GM18498 (cell line): Measurements from ENCODE around the gene MS4A2.
"Not testable (repeated sequence)": the region's sequence is repeated elsewhere in the genome, so short reads cannot be mapped to it uniquely, and the experiment has no call there.

Experiments
- ATAC-seq: cut with Tn5 transposase; IDR thresholded peaks from one replicate; pipeline ENCODE4 v1.9.1; 2021; ENCODE audit warnings: mild to moderate bottlenecking, moderate library complexity; ENCODE audit not compliant: unreplicated experiment

MS4A2 gene

DNA sequence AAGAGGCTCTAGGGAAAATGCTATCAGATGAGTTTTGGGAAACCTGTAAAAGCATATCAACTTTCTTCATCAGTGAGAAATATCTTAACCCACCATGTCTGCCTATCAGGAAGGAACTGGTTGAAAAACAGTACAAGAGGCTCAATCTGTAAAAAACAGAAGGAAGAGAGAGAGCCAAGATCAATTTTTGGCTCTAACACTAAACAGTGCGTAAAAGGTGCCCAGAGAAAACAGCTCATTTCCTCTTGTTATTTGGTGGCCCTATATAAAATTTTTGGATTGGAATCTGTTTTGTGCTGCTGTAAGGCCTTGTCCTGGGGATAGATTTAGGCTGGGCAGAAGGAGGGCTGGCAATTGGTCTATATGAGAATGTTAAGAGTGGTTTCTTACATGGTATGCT is 12.1 kb downstream of the MS4A2 start:
- no peak for ATAC-seq

DNA sequence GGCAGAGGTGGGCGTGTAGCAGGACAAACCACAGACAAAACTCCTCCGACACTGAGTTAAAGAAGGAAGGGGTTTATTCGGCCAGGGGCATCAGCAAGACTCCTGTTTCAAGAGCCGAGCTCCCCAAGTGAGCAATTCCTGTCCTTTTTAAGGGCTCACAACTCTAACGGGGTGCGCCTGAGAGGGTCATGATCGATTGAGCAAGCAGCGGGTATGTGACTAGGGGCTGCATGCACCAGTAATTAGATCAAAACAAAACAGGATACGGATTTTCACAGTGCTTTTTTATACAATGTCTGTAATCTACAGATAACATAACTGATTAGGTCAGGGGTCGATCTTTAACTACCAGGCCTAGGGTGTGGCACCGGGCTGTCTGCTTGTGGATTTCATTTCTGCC is 12.9 kb downstream of the MS4A2 start:
- ATAC-seq = not testable (repeated sequence)

DNA sequence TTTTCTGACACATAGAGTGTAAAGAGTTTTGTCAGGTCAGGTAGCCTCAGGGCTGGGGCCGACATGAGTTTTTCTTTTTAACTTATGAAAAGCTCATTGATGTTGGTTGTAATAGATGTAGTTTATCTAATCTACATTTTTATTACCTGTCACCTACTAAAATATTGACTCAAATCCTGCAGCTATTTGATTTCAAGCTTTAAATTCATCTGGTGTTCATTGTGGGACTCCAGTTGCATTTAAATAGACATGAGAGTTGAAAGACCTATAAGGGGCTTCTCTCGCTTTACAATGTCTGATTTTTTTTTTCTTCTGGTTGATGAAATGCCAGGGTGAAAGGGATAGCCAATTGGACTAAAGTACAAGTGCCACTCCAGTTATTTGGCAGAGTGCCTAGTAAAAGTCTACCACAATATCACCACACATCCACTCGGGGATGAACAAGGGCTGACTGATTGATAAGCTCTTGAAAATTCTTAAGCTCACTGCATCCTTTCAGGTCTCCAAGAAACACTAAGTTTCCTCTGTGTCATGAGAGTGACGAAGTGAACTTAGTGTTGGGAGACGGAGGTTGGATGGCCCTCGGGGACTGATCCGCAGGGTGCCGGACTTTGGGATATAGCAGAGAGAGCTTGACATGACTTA is 16.1 kb downstream of the MS4A2 start:
- not testable (repeated sequence) for ATAC-seq

DNA sequence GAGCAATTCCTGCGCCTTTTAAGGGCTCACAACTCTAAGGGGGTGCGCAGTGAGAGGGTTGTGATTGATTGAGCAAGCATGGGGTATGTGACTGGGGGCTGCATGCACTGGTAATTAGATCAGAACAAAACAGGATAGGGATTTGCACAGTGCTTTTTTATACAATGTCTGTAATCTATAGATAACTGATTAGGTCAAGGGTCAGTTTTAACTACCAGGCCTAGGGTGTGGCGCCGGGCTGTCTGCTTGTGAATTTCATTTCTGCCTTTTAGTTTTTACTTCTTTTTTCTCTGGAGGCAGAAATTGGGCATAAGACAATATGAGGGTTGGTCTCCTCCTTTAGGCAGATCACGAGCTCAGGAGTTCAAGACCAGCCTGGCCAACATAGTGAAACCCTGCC is 20.2 kb downstream of the MS4A2 start:
- not testable (repeated sequence) for ATAC-seq

DNA sequence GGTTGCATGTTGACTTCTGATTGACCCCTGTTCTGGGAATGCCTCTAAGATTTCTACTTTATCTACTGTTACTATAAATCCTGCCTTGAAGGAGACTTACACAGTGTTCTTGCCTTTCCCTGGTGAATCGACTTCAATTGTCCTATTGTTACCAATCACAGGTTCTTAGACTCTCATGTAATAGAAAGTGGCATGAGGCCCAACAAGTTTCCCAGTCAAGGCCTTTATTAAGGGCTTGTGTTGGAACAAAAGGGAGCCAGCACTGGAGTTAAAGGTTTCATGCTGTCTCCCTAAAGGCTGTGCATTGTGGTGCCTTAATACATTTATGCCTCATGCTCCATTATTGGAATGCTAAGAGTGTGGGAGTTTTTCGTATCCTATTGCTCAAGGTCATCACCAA is 23.3 kb downstream of the MS4A2 start:
- ATAC-seq = no peak

DNA sequence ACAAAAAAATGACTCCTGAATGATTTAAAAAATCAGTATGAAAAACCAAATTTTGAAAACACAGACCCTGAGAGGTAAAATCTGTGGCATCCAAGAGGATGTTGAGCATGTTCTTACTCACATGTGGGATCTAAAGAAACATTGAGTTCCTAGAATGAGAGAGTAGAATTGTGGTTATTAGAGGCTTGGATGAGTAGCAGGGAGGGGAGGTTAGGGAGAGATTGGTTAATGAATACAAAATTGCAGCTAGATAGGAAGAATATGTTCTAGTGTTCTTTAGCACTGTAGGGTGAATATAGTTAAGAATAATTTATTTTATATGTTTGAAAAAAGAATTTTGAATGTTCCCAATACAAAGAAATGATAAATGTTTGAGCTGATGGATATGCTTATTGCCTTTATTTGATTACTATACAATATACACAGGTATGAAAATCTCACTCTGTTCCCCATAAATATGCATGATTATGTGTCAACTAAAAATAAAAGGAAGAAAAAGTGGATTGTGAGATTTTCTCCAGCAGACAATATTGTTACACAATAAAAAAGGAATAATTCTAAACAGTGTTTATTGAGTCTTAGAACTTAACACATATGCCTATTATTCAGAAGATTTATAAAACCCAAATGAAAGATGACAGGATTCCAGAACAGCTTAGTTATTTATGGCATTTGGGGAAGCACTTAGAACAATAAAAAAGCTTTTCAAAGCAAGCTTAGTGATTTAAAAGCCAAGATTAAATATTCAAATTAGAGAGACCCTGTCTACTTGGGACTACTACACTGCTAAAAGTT is 28.7 kb downstream of the MS4A2 start:
- ATAC-seq = no peak

DNA sequence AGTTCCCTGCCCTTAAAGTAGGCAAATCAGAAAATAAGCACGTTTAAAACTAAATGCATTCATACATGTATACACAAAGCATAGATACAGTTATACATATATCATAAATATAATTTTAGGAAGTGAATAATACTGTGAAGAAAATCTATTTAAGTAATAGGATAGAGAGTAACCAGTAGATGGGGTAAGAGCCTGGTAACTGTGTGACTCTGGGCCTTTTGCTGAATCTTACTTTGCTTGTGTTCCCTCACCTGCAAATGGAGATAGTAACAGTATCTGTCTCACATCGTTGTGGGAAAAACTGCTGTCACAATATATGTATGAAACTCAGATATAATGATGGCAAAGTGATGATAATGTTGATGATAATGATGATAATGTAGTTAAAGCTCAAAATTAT is 29.9 kb downstream of the MS4A2 start:
- ATAC-seq = no peak

DNA sequence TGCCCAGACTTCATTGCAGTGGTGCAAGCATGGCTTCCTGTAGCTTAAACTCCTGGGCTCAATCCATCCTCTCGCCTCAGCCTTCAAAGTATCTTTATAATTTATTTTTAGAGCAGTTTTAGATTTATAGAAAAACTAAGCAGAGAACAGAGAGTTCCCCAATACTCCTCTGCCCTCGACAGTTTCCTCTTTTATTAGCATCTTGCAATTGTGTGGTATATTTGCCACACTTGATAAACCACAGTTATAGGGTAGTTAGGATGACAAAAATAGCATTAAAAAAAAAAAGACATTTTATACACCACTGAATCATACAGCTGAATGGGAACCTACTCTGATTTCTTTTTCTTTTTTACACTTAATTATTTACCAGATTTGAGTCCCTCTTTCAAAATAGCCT is 31.2 kb downstream of the MS4A2 start:
- no peak for ATAC-seq

DNA sequence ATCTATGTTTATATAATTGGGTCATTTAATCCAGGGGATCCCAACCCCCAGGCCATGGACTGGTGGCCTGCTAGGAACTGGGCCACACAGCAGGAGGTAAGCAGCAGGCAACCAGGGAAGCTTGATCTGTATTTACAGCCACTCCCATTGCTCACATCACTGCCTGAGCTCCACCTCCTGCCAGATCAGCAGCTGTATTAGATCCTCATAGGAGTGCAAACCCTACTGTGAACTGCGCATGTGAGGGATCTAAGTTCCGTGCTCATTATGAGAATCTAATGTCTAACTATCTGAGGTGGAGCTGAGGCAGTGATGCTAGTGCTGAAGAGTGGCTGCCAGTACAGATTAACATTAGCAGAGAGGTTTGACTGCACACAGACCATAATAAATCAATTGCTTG is 32.8 kb downstream of the MS4A2 start:
- ATAC-seq = no peak

DNA sequence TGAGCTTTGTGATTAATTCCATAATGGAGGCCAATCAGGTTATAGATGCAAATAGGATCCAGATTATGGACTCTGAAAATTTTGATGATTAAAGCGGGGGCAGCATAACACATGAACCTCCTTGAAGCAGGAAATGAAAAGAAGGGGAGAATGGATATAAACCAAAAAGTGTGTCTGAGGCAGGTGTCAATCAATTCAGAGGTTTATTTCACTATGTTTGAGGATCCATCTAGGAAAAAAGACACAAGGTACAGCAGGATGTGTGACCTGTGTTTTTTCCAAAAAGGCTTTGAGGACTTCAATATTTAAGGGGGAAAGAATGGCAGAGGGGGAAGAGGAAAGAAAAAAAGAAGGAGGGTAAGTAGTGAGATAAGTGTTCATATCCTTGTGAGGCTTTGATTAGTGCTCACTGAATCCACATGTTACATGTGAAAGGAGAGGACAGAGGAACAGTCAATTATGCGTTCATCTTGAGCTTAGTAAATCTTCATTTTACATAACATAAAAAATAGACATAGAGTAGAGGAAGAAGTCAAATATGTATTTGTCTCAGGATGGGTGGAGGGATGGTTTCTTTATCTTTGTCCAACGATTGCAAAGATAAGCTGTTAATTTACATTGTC is 34.1 kb downstream of the MS4A2 start:
- ATAC-seq = no peak

DNA sequence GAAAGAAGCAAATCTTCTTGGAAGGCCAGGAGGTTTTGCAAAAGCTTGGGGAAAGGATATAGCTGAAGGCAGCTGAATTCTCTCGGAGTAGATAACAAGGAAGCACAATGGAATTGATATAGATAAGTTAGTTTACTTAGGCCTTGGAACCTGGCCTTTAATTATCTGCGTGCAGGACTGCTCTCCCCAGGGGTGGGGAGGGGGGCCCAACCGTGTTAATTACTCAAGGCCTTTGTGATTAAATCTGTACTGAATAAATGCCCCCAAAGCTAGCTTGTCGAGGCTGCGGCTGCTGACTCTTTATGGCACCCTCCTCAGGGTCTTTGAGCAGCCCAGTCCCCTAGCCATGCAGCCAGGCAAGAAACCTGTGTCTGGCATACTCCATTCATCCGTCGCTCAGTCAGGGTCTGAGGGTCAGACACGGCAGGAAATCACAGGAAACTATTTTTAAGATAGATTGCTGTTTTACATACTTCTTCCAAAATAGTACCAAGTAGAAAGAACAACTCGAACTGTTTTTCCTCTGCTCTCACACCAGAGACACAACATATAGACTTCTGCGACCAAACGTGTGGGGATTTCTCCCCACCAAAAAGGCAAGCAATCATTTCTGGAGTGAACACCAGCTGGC is 36.5 kb downstream of the MS4A2 start:
- ATAC-seq = no peak

DNA sequence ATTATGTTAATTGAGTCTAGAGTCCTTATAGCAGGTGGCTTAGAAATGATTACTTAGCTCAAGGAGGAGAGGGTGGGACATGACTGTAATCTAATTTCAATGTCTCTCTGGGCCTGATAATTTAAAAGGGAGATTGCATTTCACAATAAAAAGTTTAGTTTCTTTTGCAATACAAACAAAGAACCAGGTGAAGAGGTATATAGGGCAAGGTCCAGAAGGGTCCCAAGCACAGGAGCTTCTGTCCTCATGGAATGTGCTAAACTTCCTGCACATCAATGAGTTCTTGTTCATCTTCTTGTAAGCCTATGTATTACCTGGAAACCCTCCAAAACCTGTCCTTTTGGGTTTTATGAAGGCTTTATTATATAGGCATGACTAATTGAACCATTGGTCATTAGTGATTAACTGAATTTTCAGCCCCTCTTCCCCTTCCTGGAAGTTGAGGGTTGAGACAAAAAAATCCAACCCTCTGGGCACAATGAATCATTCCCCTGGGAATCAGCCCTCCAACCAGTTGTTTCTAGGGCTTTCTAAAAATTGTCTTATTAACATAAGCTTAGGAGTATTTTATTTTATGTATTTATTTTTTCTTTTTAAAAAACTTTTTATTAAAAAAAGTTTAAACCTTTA is 37.6 kb downstream of the MS4A2 start:
- no peak for ATAC-seq

DNA sequence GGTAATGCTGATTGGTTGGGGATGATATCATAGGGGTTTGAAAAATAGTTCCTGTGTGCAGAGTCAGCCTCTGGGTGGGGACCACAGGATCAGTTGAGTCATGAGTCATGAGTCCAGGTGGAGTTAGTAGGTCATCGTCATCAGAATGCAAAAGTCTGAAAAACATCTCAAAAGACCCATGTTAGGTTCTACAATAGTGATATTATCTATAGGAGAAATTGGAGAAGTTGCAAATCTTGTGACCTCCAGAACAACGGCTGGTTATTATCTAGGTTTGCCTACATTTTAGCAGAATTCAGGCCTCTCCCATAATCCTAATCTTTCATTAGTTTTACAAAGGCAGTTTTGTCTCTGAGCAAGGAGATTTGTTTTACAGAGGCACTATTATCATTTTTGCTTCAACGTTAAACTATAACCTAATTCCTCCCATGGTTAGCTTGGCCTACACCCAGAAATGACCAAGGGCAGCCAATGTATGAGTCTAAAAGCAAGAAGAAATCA is 38.9 kb downstream of the MS4A2 start:
- ATAC-seq = no peak

DNA sequence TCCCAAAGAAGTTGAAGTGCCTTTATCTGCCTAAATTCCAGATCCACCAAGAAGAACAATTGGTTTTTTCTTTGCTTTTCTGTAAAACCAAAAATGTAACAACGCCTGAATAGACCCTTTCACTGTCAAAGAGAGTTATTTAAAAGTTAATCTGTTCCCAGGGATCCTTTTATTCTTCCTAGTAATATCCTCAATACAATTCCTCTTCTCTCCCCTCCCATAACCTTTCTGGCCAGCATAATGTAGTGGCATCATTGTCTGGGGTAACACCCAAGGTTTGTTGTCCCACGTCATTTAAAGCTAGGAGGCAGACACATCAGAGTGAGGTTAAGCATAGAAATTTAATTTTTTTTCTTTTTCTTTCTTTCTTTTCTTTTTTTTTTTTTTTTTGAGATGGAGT is 39.9 kb downstream of the MS4A2 start:
- ATAC-seq = no peak

DNA sequence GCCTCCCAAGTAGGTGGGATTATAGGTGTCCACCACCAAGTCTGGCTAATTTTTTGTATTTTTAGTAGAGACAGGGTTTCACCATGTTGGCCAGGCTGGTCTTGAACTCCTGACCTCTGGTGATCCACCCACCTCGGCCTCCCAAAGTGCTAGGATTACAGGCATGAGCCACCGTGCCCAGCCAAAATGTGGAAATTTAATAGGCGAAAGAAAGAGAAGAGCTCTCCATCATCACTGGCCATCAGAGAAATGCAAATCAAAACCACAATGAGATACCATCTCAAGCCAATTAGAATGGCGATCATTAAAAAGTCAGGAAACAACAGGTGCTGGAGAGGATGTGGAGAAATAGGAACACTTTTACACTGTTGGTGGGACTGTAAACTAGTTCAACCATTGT is 40.4 kb downstream of the MS4A2 start:
- ATAC-seq = not testable (repeated sequence)

DNA sequence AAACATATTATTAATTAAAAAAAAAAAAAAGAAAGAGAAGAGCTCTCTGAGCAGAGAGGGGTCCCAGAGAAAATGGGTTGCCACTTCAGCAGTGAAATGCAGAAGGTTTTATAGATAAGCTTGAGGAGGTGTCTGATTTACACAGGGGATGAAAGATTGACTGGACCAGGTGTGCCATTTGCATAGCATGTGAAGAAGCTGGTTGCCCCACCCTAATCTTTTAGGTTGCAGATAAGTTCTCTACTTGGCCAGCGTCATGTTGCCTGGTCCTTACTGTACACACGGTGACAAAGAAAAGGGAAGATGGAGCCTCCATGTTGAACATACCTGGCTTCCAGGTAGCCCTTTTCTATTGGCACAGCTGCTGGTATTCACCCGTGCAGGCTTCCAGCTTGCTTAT is 41.4 kb downstream of the MS4A2 start:
- no peak for ATAC-seq

DNA sequence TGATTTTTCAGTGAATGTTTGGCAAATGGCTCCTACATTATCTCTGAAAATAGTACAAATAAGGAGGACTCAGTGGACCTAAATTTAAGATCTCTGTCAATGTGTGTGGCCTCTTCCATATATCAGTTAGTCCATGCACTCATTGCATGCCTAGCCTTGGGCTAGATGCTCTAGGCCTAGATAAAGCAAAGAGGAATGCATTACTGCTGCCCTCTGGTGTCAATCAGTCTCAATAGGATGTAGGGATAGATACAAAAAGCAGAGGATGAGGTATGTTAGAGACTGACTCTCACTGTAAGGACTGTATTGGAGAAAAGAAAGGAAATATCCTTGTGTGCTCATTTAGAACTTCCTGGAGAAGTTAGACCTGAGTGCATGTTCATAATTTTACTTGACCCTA is 42.0 kb downstream of the MS4A2 start:
- ATAC-seq = no peak

DNA sequence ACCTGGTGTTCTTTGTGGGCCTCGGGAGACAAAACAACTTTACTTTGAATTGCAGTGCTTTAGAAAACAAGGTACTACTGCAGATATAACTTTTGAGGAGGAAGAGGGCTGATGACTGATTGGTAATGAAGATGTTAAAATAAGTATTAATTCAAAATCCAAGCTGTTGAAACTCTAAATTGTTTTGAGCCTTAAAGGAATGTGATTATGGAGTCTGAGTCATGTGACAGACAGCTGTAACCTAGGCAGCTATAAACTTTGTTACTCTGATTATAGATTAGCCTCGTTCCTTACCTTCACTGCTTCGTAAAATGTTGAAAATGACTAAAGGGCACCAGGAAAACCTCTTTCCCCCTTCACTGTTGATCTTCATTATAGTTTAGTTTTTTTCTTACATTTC is 43.4 kb downstream of the MS4A2 start:
- ATAC-seq = no peak

DNA sequence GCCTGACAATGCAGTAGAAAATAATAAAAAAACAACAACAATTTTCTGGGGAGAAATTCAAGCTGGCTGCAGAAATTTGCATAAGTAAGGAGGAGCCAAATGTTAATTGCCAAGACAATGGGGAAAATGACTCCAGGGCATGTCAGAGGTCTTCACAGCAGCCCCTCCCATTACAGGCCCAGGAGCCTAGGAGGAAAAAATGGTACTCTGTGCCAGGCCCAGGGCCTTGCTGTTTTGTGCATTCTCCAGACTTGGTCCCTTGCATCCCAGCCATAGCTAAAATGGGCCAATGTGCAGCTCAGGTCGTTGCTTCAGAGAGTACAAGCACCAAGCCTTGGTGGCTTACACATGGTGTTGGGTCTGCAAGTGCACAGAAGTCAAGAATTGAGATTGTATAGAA is 45.5 kb downstream of the MS4A2 start:
- ATAC-seq = no peak

DNA sequence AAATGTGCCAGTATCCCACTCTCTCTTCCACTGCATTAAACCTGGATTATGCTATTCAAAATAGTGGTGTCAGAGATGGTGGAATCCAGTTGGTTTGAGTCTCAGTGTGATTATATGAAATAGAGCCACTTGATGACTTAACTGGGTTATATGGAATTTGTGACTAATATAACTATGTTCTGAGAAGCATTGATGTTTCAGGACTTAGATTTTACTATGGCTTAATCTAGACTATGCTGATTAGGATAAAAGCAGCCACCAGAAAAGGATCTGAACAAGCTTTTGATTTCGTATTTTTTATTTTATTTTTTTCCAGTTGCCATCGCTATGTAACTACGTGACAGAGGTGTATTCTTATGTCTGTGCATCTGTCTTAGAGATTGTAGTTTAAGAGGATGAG is 55.3 kb downstream of the MS4A2 start:
- no peak for ATAC-seq

DNA sequence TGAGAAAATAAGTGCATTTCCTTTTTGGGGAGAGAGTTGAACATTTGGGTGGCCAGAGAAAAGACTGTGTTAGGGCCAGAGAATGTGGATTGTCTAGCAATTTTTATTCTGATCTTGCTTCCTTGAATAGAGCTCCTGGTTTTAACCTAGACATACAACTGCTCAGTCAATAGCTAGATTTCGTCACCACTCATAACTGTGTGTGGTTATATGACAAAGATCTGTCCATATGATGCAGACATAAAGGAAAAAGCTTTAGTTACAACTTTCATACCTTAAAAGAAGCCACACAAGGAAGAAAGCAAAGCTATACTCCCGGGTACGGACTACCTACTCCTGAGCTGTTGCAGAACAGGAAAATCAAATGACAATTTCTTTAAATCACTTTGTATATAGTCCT is 57.2 kb downstream of the MS4A2 start:
- ATAC-seq = no peak
